GM19328 (cell line): ENCODE data around the gene MDFIC.

Experiments
- ATAC-seq: cut with Tn5 transposase; IDR thresholded peaks from one replicate; pipeline ENCODE4 v1.9.1; 2021; ENCODE audit warnings: mild to moderate bottlenecking, moderate library complexity; ENCODE audit not compliant: unreplicated experiment

The MDFIC gene

DNA sequence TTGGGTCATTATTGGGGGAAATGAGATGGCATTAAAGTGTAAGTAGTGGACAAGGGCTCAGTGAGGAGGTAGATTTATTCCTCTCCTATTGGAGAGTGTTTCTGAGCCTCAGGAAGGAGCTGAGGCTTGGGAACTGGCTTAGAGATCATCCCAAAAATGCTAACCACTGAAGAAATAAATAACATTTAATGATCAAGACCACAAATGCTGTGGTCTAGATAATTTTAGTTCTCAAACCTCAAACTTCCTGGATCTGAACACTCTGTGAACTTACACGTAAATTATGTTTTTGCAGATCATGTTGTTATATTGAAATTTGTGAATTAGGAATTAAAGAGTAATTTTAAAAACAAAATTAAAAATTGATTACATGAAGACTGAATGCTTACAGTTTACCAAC is 27.3 kb downstream of the MDFIC start:
- ATAC-seq, result no peak

DNA sequence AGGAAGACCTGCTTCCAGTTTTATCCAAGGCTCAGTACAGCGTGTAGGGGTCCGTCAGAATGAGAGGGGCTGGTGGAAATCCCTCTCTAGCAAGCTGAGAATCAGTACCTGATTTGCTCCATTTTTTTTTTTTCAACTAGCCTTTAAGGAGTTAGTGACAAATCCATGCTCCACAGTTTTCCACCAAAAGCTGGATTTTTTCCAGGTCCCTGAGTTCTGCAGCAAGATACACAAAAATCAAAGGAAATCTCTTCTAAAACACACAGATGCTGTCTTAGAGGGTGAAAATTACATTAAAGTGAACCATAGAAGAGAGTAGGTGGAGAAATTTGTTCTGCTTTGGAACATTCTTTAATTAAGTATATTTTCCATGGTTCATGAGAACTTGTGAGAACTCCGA is 30.4 kb downstream of the MDFIC start:
- no peak for ATAC-seq

DNA sequence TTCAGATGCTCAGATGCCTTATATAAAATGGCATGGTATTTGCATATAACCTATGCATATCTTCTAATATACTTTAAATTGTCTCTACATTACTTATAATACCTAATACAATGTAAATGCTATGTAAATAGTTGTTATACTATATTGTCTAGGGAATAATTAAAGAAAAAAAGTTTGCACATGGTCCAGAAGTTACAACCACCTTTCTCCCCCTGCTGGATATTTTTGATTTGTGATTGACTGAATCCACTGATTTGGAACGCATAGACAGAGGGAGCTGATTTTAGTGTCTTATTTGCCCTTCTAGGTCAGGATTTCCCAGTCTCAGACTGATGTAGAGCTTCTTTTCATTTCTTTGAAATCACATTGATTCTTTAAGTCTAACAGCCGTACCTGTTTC is 31.8 kb downstream of the MDFIC start:
- ATAC-seq, result no peak

DNA sequence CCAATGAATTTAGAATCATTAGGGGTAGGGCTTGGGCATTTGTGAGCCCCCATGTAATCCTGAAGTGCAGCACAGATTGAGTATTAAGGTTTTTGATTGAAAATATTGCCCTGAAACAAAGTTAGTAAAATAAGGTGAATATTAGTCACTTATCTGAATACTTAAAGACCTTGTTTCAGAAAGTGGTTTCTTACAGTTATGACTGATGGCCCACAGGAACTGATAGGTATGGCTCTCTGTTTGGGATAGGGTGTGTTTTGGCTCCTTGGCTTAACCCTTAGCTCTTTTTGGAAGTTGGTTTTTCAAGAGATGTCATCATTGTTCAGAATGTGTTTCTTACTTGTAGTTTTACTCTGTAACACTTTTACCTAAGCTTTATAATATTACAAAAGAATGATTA is 34.8 kb downstream of the MDFIC start:
- no peak for ATAC-seq

DNA sequence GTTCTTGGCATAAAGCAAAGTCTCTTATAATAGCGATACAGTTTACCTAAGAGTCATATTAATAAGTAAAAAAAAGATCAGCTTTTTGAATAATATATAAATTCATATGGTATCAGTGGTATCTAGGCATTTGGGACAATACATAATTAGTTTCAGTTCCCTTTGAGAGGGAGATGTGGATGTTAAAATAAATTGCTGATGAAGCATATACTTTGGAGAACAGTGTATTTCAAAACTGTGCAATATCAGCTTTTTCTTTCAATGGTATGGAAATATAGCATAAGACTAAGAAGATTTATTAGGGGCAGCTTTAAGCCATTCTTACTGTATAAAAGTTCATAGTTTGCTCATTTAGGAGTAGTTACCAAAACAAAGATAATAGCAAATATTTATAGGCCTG is 35.5 kb downstream of the MDFIC start:
- no peak for ATAC-seq

DNA sequence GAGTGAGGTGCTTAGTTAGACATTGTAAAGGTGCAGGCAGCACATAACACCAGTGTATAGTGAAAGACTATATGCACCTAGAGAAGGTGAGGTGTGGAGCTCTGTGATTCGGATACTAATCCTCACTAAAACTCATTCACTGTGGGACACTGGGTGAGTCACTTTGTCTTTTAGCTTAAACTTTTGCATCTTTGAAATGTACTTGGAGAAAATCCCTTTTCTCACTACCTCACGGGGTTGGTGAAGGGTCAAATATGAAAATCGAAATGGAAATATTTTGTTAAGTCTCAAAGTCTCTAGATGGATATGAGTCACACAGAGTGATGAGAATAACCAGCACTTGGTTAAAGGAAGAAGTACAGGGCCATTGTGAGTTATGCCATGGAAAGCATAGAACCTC is 38.0 kb downstream of the MDFIC start:
- ATAC-seq, result peak; percentile 69

DNA sequence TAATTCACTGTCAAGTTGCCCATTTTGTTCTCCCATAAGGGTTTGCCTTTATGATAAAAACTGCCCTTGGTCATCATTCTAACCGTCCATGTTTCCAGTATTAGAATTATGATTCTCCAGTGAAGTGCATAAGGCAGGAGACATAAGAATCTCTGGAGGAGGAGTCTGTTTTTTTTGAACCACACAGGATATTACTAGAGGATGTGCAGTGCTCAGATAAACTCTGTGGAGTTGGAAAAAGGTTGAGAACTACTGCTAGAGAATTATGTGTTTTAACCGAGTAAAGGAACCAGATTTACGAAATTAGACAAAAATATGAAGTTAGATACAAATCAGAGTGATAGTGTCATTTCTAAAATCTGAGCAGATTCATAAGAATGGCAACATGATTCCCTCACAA is 40.5 kb downstream of the MDFIC start:
- no peak for ATAC-seq

DNA sequence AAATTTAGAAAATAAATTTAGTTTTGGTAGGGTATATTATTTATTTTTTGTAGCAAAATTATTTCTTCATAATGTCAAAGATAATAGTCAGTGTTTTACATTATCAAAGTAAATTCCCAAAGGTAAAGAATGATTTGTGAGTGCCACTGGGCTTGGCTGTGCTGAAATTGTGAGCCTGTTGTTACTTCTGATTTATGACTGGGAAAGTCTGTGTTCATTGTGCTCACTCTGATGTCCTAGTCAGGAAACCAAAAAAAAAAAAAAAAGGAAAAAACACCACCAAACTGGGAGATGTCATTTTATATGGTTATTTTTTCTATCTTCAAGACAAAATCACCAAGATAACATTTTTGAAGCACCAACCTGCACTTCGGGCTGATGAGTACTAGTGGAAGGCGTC is 44.3 kb downstream of the MDFIC start:
- ATAC-seq, result no peak

DNA sequence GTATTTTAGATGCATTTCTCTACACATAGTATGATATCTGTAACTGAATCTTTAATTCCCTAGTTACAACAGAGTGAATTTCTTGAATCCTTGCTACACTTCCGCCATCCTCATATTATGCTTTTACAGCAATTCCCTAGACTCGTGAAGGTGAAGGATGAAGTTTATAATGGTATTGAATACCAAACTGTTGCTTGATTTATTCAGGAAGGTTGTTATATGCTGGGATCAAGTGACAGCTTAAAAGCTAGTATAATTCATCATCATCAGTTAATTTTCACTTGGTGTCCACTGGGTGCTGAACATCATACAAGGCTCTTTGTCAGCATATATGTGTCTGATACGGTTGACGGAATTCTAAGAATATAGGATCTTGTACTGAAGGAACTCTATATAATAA is 47.2 kb downstream of the MDFIC start:
- no peak for ATAC-seq

DNA sequence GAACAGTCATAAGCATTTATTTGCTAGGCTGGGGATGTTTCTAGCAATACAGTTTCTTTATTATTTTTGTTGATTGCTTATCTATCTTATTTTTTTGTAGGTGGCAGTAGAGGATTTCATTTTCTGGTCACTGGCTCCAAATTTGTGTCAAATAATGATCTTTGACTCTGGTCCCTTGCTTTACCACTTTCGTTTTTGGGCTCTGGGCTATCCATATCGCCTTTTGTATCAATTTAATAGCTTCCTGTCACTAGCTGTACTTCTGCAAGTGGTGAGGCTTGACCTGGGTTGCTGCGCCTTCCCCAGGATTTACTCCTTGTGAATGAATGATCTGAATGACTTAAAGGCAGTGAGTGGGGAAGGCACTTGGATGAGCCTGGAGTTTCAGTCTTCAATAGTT is 48.4 kb downstream of the MDFIC start:
- ATAC-seq, result no peak

DNA sequence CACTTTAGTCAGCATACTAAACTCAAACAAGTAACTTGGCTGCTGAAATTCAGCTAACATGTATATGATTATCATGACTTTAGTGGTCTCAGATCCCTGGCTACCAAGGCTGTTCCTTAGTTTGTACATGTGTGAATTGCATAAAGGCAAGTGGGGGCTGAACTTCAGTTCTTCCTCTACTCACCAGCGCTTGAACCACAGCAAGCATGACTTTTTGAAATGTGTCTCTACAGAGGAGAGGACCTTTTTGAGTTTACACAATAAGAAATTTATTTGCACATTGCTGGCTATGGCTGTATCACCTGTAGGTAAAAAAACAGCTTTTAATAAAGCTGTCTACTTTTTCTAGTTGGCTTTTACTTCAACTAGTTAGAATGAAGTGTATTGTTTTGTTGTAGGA is 48.8 kb downstream of the MDFIC start:
- no peak for ATAC-seq

DNA sequence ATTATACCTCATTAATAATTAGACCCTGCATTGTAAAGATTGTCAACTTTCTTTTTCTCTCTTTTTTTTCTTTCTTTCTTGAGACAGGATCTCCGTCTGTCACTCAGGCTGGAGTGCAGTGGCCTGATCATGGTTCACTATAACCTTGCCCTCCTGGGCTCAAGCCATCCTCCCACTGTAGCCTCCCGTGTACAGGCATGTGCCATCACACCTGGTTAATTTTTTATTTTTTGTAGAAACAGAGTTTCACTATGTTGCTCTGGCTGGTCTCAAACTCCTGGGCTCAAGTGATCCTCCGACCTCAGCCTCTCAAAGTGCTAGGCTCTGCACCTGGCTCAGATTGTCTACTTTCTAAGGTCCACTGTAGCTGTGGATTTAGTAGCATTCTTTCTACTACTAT is 50.7 kb downstream of the MDFIC start:
- ATAC-seq, result no peak

DNA sequence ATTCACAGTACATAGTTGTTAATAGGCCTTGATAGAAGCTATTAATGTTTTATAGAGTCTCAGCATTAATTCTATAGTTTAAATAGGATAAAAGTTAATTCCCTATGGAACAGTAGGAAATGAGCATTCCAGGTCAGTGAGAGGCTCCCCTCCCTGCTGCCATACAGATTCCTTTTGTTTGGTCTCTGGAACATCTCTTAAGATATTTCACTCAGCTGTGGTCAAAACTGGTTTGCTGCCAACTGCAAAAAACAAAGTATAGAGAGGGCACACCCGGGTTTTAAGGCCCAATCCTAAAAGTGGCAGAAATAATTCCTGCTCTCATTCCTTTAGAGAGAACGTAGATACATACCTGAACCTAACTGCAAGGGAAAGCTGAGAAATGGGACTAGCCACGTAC is 51.3 kb downstream of the MDFIC start:
- no peak for ATAC-seq

DNA sequence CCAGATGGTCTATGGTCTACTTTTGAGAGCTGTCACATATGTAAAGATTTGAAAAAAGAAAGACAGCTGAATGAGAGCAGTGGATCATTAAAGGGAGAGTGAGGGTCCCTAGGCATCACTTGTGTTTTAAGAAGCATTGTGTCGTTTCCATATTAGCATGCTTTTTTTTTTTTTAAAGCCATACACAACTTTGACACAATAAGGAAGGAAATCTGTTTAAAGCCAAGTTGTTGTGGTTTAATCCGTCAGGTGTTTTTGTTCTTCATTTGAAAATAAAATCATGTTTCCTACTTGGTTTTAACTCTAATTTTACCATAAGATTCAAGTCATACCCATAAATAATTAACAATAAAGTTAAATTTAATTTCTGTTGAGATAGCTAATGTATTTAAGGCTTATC is 53.5 kb downstream of the MDFIC start:
- ATAC-seq, result no peak

DNA sequence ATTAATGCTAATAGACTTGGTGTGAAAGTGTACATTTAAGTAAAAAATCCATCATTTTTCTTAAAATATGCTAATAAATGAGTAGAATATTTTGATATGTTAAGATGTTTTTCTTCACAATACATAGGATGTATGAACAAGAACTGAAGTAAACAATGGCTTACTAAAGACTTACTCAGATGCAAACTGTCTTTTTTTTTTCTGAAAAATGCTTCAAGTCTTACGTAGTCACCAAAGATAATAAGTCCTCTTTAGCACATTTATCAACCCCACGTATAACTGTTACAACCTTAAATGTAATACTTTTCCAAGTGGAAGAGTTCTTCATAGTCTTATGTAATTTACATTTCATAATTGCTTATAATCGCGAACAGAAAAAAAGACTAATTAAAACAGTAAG is 54.8 kb downstream of the MDFIC start:
- ATAC-seq, result no peak

DNA sequence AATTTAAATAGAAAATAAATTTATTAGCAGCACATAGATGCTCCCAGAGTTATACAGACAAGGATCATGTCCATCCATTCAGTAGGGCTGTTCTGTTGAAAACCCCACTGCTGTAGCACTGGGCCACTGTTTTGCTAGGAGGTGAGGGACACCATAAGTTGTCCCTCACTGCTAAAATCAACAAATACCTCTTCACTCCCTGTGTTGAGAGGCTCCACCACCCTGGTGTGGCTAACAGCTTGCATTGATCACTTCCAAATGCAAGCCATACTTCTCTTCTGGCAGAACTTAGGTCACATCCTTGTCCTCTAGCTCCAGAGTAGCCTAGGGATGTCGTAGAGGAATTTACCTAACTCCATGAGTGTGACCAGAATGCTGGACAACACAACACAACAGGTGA is 55.4 kb downstream of the MDFIC start:
- ATAC-seq, result no peak

DNA sequence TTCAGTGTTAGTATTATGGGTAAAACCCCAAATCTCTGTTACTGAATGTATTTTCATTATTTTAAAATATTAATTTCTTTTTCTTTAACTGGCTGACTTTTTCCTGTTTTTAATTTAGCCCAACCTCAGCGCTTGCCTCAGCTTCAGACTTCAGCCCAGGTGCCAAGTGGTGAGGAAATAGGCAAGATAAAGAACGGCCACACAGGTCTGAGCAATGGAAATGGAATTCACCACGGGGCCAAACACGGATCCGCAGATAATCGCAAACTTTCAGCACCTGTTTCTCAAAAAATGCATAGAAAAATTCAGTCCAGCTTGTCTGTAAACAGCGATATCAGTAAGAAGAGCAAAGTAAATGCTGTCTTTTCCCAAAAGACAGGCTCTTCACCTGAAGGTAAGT is 57.5 kb downstream of the MDFIC start:
- ATAC-seq, result no peak

DNA sequence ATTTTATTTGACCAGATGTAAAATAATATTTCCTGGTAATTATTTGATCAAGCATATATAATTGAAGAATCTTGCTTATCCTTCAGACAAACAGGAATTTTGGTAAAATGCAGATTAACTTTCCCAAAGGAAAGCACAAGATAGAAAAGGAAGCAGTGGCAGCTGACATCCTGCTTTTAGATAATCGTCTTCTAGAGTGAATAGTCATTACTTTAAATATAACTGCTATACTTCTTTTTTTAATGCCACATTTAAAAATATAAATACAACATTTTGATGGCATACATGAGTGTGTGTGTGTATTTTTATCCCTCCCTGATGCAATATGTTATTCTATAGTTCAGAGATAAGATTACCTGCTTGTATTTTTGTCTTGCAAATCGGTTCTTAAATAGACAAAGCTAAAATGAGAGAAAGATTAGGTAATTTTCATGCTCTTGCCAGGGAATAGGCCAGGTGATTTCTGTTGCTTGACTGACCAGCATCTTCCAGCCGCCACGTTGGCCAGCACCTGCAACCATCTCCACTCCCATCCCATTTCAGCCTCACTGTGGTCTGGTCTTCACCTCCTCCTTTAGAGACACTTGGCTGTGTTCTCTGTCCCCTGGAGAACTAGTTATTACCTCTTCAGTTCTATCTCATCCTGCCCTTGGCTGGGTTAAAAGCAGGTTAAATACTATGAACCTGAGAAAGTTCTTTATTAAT is 58.1 kb downstream of the MDFIC start:
- ATAC-seq, result no peak

DNA sequence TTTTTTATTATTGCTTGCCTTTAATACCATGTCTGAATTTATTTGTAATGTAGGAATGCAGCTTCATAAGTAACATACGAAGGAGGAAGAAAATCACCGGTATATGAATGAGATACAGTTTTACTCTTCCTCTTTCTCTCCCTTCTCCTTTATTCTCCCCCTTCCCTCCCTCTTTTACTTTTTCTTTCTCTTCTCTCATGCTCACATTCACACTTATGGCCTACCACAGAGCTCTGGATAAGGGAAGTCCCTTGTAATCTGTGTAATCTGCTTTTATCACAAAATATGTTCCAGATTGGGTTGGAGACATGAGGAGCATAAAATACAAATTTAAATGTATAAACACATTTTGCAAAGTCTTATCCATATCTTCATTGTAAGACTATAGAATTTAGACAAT is 59.4 kb downstream of the MDFIC start:
- no peak for ATAC-seq

DNA sequence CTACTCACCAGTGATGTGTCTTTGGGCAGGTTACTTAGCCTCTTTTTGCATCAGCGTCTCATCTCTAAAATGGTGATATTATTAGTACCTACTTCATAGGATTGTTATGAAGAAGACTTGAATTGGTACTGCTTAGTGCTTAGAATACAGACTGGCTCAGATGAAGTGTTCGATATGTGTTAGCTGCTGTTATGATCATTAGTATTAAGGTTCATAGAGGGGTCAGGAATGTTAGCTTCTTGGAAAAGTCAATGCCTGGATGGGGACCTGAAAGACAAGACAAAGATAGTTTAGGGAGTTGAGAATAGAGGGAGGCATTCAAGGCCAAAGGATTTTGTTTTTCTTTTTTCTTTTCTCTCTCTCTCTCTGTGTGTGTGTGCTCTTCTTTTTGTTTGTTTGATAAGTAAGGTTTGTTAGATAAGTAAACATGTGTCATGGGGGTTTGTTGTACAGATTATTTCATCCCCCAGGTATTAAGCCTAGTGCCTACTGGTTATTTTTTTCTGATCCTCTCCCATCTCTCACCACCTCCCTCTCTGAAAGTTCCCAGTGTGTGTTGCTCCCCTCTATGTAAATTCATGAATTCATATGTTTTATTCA is 63.3 kb downstream of the MDFIC start:
- no peak for ATAC-seq

DNA sequence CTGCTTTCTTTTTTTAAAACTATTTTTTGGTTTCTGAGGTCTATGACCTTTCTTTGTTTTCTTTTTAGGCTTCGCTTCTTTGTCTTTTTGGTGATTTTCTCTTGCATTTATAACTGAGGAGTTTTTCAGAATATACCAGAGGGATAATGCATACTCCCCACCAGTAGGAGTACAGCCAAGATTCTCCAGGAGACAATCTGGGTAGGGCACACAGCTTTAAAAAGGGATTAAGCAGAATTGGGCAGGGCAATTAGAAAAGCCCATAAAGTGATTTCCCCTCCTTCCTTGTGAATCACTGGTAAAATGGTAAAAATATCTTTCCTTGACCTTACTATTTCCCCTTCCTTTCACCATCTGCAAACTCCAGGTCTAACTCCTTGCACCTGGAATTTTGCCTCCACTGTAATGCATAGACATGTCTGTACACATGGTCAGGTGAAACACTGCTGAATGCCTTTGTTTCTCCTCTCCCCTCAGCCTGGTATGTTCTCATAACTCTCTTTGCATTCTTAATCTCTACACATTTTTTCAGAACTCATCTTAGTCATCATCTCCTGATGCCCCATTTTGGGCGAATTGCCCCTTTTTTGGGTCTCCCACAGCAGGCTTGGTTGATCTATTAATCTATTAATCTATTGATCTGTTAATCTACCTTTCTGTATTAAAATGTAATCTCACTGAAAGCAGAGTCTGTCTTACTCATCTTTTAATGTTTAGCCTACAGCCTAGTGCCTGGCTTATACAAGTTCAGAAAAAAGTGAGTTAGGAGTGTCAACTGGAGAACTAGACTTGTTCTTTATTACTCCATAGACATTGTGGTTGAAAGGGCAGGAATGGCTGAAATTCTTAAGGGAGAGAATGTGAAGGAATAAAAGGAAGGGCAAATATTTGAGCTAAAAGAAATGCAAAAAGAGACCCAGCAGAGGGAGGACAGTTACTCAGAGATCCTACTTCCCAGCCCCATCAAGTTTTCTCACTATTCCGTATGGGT is 64.6 kb downstream of the MDFIC start:
- ATAC-seq, result no peak

DNA sequence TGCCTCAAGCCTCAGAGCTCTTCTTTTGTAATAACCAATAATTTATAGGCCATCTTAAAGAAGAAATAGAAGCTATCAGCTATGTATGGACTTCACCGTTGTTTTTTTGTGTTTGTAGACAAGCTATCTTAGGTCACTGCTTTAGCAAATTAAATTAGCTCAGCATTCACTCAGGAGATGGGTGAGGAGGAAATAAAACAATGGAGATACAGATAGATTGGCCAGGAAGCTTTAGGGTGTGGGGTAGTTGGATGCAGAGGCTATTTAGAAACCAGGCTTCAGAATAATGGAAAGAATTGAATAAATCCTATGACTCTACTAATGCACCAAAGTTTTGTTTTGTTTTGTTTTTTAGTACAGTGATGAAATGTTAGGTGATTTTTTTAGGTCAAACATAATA is 66.1 kb downstream of the MDFIC start:
- no peak for ATAC-seq
